NCI-H345 (cell line): ENCODE data around the gene FAR1.
"Not testable (repeated sequence)": the region's sequence is repeated elsewhere in the genome, so short reads cannot be mapped to it uniquely, and the experiment has no call there.

ENCODE experiments used
- DNase-seq: peaks from one replicate; lab custom pipeline; 2025; lab: John Stamatoyannopoulos, UW

Gene FAR1, protein sequence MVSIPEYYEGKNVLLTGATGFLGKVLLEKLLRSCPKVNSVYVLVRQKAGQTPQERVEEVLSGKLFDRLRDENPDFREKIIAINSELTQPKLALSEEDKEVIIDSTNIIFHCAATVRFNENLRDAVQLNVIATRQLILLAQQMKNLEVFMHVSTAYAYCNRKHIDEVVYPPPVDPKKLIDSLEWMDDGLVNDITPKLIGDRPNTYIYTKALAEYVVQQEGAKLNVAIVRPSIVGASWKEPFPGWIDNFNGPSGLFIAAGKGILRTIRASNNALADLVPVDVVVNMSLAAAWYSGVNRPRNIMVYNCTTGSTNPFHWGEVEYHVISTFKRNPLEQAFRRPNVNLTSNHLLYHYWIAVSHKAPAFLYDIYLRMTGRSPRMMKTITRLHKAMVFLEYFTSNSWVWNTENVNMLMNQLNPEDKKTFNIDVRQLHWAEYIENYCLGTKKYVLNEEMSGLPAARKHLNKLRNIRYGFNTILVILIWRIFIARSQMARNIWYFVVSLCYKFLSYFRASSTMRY

GRCh38 chr11:13668102-13668956 lies at the start of gene FAR1:
TSS of gene FAR1 (plus strand) at chr11:13668668. CDS start at chr11:13694766, 26,098 bp downstream.
- peak; percentile 99 for DNase-seq

DNA sequence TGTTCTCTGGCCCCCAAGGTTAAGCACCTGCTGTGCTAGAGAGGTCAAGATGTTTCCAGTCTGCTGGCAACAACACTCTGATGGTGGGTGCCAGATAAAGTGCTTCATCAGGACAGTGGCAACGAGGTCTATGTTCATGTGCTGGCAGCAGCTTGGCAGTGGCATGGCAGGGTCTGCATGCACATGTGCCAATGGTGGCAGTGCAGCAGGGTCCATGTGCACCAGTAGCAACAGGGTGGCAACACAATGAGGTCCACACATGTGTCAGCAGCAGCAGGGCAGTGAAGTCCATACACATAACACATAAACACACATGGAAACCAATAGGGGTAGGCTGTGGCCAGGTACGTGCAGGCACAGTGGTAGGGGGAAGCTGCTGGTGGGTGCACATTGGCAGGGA lies 48.4 kb upstream of the FAR1 start:
- DNase-seq, result no peak

GRCh38 chr11:13626818-13627217 lies 41.6 kb upstream of the FAR1 start:
- DNase-seq, result not testable (repeated sequence)

DNA sequence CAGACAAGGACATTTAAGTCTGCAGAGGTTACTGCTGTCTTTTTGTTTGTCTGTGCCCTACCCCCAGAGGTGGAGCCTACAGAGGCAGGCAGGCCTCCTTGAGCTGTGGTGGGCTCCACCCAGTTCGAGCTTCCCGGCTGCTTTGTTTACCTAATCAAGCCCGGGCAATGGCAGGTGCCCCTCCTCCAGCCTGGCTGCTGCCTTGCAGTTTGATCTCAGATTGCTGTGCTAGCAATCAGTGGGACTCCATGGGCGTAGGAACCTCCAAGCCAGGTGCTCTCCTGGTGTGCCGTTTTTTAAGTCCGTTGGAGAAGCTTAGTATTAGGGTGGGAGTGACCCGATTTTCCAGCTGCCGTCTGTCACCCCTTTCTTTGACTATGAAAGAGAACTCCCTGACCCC lies 39.8 kb upstream of the FAR1 start:
- peak; percentile 6 for DNase-seq

- DNase-seq, result no peak
Observed at GRCh38 chr11:13629779-13630178, 38.7 kb upstream of the FAR1 start.

DNA sequence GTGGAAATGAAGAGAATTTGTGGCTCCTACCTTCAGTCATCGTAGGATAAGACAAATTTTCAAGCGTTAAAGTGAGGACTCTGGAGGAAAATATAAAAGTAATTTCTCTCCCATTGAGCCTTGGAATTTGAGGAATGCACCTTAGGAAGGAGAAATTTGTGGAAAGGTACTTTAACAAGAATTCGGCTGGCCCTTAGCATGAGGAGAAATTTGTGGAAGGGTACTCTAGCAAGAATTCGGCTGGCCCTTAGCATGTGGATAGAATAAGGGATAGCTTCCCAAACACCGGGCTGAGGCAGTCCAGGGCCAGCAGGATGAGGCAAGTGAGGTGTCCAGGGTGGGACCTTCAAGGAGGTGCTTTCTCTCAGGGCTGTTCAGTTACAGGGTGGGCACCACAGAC lies 33.2 kb upstream of the FAR1 start:
- DNase-seq, result no peak

DNA sequence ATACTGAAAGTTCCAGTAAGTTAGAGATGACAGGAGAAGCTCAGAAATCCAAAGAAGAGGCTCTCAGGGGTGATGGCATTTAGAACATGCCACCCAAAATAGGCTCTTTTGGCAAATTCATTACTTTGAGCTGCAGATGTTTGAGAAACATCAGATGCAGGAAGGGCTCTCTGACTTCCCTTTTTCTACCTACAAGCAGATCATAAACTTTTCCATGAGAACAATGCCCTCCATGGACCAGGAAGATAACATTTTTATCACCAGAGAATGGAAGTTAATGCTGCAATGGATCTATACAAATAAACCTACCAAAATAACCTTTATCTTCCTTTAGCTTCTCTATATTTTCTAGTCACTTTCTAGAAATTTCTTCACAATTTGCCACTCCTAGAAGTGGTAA lies 32.7 kb upstream of the FAR1 start:
- DNase-seq, result no peak

DNA sequence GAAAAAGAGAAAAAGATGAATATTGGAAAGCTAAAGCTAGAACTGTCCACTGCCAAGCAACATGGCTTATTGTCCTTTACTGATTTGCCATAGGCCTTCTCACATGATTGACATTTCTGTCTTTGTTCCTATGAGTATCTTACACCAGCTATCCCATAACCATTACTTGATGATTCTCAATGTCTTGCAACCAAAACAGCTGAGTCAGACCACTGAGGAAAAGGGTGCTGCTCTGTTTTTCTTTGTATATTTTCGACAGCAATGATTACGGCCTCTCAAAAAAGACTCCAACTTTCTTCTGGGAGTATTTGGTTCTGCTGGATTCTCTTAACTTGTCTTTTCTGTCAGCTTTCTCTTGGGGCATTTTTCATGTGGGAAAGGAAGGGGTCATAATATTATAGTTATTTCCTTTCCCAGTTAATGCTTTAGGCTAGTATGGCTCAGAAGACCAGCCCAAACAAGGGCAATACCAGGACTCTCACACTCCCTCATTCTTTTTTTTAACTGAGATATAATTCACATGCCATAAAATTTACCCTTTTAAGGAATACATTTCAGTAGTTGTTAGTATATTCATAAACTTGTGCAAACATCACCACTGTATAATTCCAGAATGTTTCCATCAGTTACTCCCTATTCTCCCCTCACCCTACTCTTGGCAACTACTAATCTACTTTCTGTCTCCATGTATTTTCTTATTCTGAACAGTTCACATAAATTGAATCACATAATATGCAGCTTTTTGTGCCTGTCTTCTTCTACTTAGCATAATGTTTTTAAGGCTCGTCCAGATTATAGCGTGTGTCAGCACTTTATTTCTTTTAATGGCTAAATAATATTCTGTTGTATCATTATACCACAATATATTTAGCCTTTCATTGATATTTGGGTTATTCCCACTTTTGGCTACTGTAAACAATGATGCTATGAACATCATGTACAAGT lies 31.1 kb upstream of the FAR1 start:
- DNase-seq, result no peak

GRCh38 chr11:13638422-13638821 lies 30.0 kb upstream of the FAR1 start:
- no peak for DNase-seq

DNA sequence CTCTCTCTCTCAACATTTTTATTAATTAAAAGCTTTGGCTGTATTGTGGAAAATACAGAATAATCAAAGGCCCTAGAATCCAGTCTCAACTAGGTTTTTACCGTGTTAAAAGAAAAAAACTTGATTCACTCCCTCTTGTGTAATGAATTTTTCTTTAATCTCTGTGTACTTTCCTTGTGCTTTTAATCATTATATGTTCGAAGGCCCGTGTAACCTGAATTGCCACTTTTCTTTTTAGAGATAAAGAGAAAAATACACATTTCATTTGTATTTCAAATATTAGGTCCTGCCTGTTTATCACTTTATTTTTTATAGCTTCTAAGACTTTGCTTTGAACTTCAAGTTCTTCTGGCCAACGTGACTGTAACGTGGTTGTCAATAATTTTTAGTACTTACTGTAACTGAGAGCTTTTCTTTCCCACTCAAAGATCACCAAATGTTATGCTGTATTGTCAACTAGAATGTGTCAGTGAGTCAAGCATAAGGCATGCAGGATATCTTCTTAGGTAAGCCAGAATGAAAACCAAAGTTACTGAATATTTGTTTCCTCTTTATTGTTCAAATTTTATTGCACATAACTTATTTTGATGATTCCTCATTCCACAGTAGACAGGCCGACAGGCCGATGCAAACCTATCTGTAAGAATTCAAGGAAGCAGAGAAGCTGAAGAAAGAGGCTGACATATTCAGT lies 23.3 kb upstream of the FAR1 start:
- no peak for DNase-seq

DNA sequence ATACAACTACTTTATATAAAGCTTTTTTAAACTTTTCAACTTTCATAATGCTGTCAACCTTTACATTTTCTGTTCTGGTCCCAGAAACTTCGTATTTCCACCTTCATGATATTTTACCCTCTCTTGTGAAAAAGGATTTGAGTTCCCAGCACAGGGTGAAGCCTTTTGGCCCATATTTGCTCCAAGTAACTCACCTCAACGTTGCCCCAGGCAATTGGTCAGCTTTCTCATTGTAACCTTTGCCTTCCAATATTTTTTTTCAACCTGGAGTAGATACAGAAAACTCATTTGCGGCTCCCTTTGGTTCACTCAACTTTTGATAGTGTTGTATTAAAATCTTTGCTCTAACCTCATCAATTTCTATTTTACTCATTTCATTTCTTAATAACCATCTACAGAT lies 21.1 kb upstream of the FAR1 start:
- DNase-seq, result no peak

DNA sequence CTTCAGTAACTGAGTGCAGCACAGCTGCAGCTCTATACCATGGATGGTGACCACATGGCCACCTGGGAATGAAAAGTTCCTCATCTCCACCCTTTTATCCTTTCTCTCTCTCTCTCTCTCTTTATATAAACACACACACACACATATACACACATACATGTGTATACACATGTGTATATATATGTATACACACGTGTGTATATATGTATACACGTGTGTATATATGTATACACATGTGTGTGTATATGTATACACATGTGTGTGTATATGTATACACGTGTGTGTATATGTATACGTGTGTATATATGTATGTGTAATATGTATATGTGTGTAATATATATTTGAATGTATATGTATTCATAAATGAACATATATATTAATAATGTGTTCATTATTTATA lies 18.8 kb upstream of the FAR1 start:
- DNase-seq, result no peak

DNA sequence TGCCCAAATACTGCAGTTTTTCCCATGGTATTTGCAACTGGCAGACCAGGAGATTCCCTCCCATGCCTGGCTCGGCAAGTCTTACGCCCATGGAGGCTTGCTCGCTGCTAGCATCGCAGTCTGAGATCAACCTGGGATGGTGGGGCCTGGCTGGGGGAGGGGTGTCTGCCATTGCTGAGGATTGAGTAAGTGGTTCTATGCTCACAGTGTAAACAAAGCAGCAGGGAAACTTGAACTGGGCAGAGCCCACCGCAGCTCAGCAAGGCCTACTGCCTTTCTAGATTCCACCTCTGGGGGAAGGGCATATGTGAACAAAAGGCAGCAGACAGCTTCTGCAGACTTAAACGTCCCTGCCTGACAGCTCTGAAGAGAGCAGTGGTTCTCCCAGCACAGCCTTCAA lies 17.0 kb upstream of the FAR1 start:
- not testable (repeated sequence) for DNase-seq

DNA sequence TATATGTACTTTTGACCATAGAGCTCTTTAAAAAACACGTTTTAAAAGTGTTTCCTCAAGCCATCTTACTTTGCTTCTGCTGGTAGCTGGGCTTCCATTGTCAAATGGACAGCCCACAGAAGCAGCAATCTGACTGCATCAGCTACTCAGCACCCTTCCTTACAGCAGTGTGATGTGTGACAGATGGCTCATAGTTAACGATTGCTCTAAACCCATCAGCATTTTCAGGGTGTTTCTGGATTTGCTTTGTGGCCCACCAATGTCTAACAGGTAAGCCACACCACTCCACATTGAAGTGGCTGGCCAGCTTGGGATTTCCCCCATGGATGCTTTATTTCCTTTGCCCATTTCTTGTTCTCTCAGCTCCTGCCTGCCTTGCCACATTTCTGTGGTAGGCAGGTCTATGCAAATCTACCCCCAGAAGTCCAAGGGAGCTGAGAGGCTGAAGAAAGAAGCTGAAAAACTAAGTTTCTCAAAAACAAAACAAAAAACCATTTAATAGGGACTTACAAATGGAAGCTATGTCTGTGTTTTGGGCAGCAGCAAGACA lies 7.3 kb upstream of the FAR1 start:
- DNase-seq, result no peak

GRCh38 chr11:13663631-13664071 lies 4.8 kb upstream of the FAR1 start:
- no peak for DNase-seq

GRCh38 chr11:13664351-13664750 lies 4.1 kb upstream of the FAR1 start:
- DNase-seq, result no peak

DNA sequence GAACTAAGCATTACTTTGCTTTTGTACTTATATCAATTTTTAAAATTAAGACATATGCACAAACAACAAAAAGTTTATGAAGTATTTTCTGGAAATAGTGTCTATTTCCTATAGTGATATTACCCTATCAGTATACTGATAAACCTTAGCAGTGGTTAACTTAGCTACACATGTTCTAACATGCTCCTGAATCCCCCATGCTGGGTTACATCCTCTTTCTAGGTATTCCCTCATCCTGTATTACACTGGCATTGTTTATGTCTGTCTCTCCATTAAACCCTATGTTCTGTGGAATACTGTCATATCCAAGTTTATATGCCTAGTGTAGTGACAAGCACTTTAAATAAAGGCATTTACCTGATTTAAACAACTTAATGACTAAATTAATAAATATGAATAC lies 1.8 kb upstream of the FAR1 start:
- DNase-seq, result peak; percentile 22

- no peak for DNase-seq
Observed at GRCh38 chr11:13667245-13667644, 1.2 kb upstream of the FAR1 start.

DNA sequence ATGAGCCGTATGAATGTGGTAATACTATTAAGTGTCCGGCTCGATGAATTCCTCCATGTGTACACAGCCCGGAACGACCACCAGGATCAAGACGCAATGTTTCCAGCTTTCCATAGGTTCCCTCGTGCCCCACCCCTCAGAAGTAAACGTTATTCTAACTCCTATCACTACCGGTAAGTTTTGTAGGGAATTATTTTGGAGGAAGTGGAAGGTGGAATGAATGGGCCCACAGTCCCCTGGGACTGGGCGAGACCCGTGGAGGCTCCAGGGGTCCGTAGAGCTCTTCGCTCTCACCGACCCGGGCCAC lies 720 bp upstream of the FAR1 start:
- peak; percentile 49 for DNase-seq

- peak; percentile 26 for DNase-seq
Observed at GRCh38 chr11:13668957-13669521, 571 bp downstream of the FAR1 start.
